ENCODE measurements around the gene FMNL3. TPM values are rescaled to one million over a fixed set of nuclear protein-coding genes. Genes with fewer than 3 reads are reported as not detected.

The FMNL3 gene
- total and polyA plus RNA-seq, 2 of the 8 experiments (the other 6 are each of a cell fraction or from before 2014, with no cell fraction given), result 8.6 to 29.0 TPM

GRCh38 chr12:49623142-49623904 lies 83.9 kb downstream of the FMNL3 start, which contains the start of gene PRPF40B:
PRPF40B (plus strand) TSS chr12:49623561; CDS start chr12:49623591, 30 bp downstream.
- no peaks in the 10 kb centered on the region for H3K36me3 ChIP-seq (ENCODE audit: control insufficient read depth in 2 of 4, insufficient read depth in 4 of 4, low read length in 3 of 4)
- H2BK15ac ChIP-seq (ENCODE audit: low read length), result no peak within 1 kb of the TSS
- H3K79me1 ChIP-seq (ENCODE audit: low read depth, low read length), result no peaks in the 10 kb centered on the region
- peaks cover 0 to 7% (median 3%) of the 10 kb centered on the region in 4 experiments; a peak in 6 of 7 replicates for H3K4me1 ChIP-seq (replicated peaks in 1 of 4; ENCODE audit: control insufficient read depth in 3 of 4, insufficient read depth in 4 of 4, low read length in 3 of 4)
- peak within 1 kb of the TSS; percentile 81 for H4K8ac ChIP-seq (ENCODE audit: extremely low read depth, insufficient read depth, low read length)
- peak within 1 kb of the TSS; percentile 78 to 99 for H3K4me2 ChIP-seq (ENCODE audit: insufficient read depth in 1 of 2, low read depth in 2 of 2, low read length in 2 of 2)
- H3K56ac ChIP-seq (replicated peaks; ENCODE audit: insufficient read length, low read depth, low read length), result peak within 1 kb of the TSS; percentile 74
- H2BK5ac ChIP-seq (ENCODE audit: low read depth, low read length), result peak within 1 kb of the TSS; percentile 60
- CTCF ChIA-PET (ENCODE audit: partially characterized antibody), result interaction anchor here (0.8 to 4.3 kb wide), 15 partner anchors 8 to 291 kb away, joined by 3 to 15 read pairs (median 4); no protein-coding TSS in a partner anchor
- no peak within 1 kb of the TSS for H3K23ac ChIP-seq (ENCODE audit: insufficient read length)
- H3K27ac ChIP-seq (ENCODE audit: low read depth, low read length), result peak within 1 kb of the TSS; percentile 56; the same call in 1 of the 2 replicates
- no peaks in the 10 kb centered on the region for H3K79me2 ChIP-seq (ENCODE audit: control insufficient read depth in 1 of 2, insufficient read depth in 2 of 2, low read length in 2 of 2)
- H4K20me1 ChIP-seq (replicated peaks in 1 of 2; ENCODE audit: control insufficient read depth in 1 of 2, insufficient read depth in 2 of 2, low read length in 2 of 2), result no peaks in the 10 kb centered on the region
- POLR2A ChIA-PET (ENCODE audit: partially characterized antibody), result interaction anchor here (0.9 to 2.8 kb wide), 7 partner anchors 15 to 358 kb away, joined by 3 to 10 read pairs (median 4); partner anchors contain the start of genes MCRS1, NCKAP5L, TMBIM6 and TUBA1C
- WGBS, 2 experiments (ENCODE audit: extremely low coverage in 1 of 2, insufficient coverage in 1 of 2, insufficient read length in 1 of 2, insufficient replicate concordance in 2 of 2, low coverage in 1 of 2, low lambda C conversion rate in 2 of 2, missing lambda C conversion rate in 1 of 2), result 5% methylated on average over 31 of the region's 76 CpGs; no CpG with 5 or more reads in 1 of the 2 experiments
- peak within 1 kb of the TSS; percentile 44 for H3K4ac ChIP-seq (replicated peaks; ENCODE audit: insufficient read length, low read depth, low read length)
- no peak within 1 kb of the TSS for H2BK120ac ChIP-seq (replicated peaks; ENCODE audit: low read depth, low read length)
- no peak within 1 kb of the TSS for H2AK5ac ChIP-seq (ENCODE audit: low read depth, low read length)
- no peaks in the 10 kb centered on the region for H3K27me3 ChIP-seq (replicated peaks in 1 of 4; ENCODE audit: control insufficient read depth in 3 of 4, extremely low read depth in 1 of 4, insufficient read depth in 3 of 4, low read length in 3 of 4)
- H2AFZ ChIP-seq (ENCODE audit: low read length), result 0 out of 2 replicates have a peak within 1 kb of the TSS, but pooled peaks have one; percentile 7
- FAIRE-seq, result no peak
- no peak within 1 kb of the TSS for H3K14ac ChIP-seq (ENCODE audit: insufficient read length)
- H4K5ac ChIP-seq (ENCODE audit: insufficient read length, low read depth, low read length), result peak within 1 kb of the TSS; percentile 50
- peak within 1 kb of the TSS; percentile 78 for H3K18ac ChIP-seq (ENCODE audit: extremely low read depth, low read length)
- no peaks in the 10 kb centered on the region for H3K9me3 ChIP-seq (ENCODE audit: insufficient read depth in 2 of 2, low read depth in 1 of 2, low read length in 1 of 2)
- H4K91ac ChIP-seq (replicated peaks; ENCODE audit: insufficient read length, low read length), result no peak within 1 kb of the TSS
- peaks cover 15% of the 10 kb centered on the region; the same call in 1 of the 2 replicates for H3K23me2 ChIP-seq (ENCODE audit: low read depth, low read length)
- H2BK12ac ChIP-seq (ENCODE audit: low read depth, low read length), result peak within 1 kb of the TSS; percentile 50; the same call in 1 of the 2 replicates
- peak within 1 kb of the TSS; percentile 50 to 73 (median 66) for H3K4me3 ChIP-seq (ENCODE audit: extremely low read depth in 1 of 4, insufficient read depth in 2 of 4, low read depth in 3 of 4, low read length in 4 of 4)
- DNase-seq (ENCODE audit: low read depth in 1 of 2, low spot score in 2 of 2), result peak; percentile 78 to 95
- no peak within 1 kb of the TSS for H2BK20ac ChIP-seq (ENCODE audit: low read length)
- H3K9ac ChIP-seq (replicated peaks in 1 of 4; ENCODE audit: extremely low read depth in 1 of 4, low read depth in 3 of 4, low read length in 3 of 4), result peak within 1 kb of the TSS in 3 of 4 experiments; percentile 51 to 66 (median 56); a peak in 5 of 7 replicates
- TF ChIP-seq TEAD4 (IDR thresholded peaks at IDR 0.05; ENCODE audit: low read depth, low read length), result no peak; the same call in 1 of the 2 replicates
- peak; percentile 55; the same call in 1 of the 2 replicates for TF ChIP-seq BACH1 (IDR thresholded peaks at IDR 0.05; ENCODE audit: low read length)
- peak; percentile 34; the same call in 1 of the 2 replicates for TF ChIP-seq POLR2AphosphoS5 (IDR thresholded peaks at IDR 0.05; ENCODE audit: low read depth, low read length)
- TF ChIP-seq ASH2L (IDR thresholded peaks at IDR 0.05; ENCODE audit: low read length), result no peak
- 0 out of 3 replicates have a peak, but pooled peaks of 1 of the 2 experiments have one; percentile 7 for TF ChIP-seq EP300 (IDR thresholded peaks at IDR 0.05; ENCODE audit: borderline replicate concordance in 1 of 2, low read depth in 2 of 2, low read length in 2 of 2)
- no peak; the same call in 1 of the 2 replicates for TF ChIP-seq CHD2 (IDR thresholded peaks at IDR 0.05; ENCODE audit: low read length)
- TF ChIP-seq EZH2 (IDR thresholded peaks at IDR 0.05; ENCODE audit: low read depth, low read length, severe bottlenecking), result no peak
- TF ChIP-seq ATF2 (IDR thresholded peaks at IDR 0.05; ENCODE audit: low read length), result no peak
- no peak for TF ChIP-seq CTBP2 (IDR thresholded peaks at IDR 0.05; ENCODE audit: borderline replicate concordance, insufficient read depth, insufficient read length, low read length)

Measured in H1 (cell line).